Endothelial cell of hepatic sinusoid (primary cell): Measurements from ENCODE around the gene RET.

Experiments
- in situ Hi-C: cut with HindIII; loops from 2 replicates; pipeline ENCODE4 v1.10.0; 2017; ENCODE audit warnings: low sequenced_read_pairs

RET gene

GRCh38 chr10:43044448-43044921 lies 32.4 kb upstream of the RET start:
- in situ Hi-C loops, result no loop called here

- in situ Hi-C loops, result no loop called here
These were observed 31.8 kb upstream of the RET start for GRCh38 chr10:43044961-43045621.

- in situ Hi-C loops, result no loop called here
These were observed 31.1 kb upstream of the RET start for GRCh38 chr10:43045631-43046287.

GRCh38 chr10:43046288-43046991 lies 30.4 kb upstream of the RET start:
- in situ Hi-C loops, result no loop called here

GRCh38 chr10:43047288-43047970 lies 29.4 kb upstream of the RET start:
- in situ Hi-C loops, result no loop called here

- in situ Hi-C loops, result no loop called here
These were observed 28.4 kb upstream of the RET start for GRCh38 chr10:43048301-43049051.

- in situ Hi-C loops, result no loop called here
These were observed 27.8 kb upstream of the RET start for GRCh38 chr10:43049081-43049551.

- in situ Hi-C loops, result loop anchor here (5.0 to 25.0 kb wide), 2 partner anchors 47 to 163 kb away; no protein-coding TSS in a partner anchor
These were observed 26.9 kb upstream of the RET start for GRCh38 chr10:43050011-43050410.

- in situ Hi-C loops, result loop anchor here (5.0 to 25.0 kb wide), 2 partner anchors 43 to 167 kb away; no protein-coding TSS in a partner anchor
These were observed 23.0 kb upstream of the RET start for GRCh38 chr10:43053825-43054224.

- in situ Hi-C loops, result loop anchor here (5.0 to 25.0 kb wide), 2 partner anchors 43 to 167 kb away; no protein-coding TSS in a partner anchor
These were observed 22.3 kb upstream of the RET start for GRCh38 chr10:43054593-43054992.

GRCh38 chr10:43055217-43055616 lies 21.7 kb upstream of the RET start:
- in situ Hi-C loops, result loop anchor here (25.0 kb wide), 1 partner anchor 168 kb away; no protein-coding TSS in a partner anchor

- in situ Hi-C loops, result loop anchor here (25.0 kb wide), 1 partner anchor 169 kb away; no protein-coding TSS in a partner anchor
These were observed 20.8 kb upstream of the RET start for GRCh38 chr10:43055991-43056567.

- in situ Hi-C loops, result loop anchor here (25.0 kb wide), 1 partner anchor 169 kb away; no protein-coding TSS in a partner anchor
These were observed 20.3 kb upstream of the RET start for GRCh38 chr10:43056568-43057011.

GRCh38 chr10:43057231-43057711 lies 19.6 kb upstream of the RET start:
- in situ Hi-C loops, result loop anchor here (25.0 kb wide), 1 partner anchor 170 kb away; no protein-coding TSS in a partner anchor

GRCh38 chr10:43057831-43058340 lies 19.0 kb upstream of the RET start:
- in situ Hi-C loops, result loop anchor here (25.0 kb wide), 1 partner anchor 171 kb away; no protein-coding TSS in a partner anchor

GRCh38 chr10:43058716-43059335 lies 18.0 kb upstream of the RET start:
- in situ Hi-C loops, result loop anchor here (25.0 kb wide), 1 partner anchor 172 kb away; no protein-coding TSS in a partner anchor

GRCh38 chr10:43059336-43059720 lies 17.5 kb upstream of the RET start:
- in situ Hi-C loops, result loop anchor here (25.0 kb wide), 1 partner anchor 172 kb away; no protein-coding TSS in a partner anchor

GRCh38 chr10:43059828-43060227 lies 17.0 kb upstream of the RET start:
- in situ Hi-C loops, result loop anchor here (25.0 kb wide), 1 partner anchor 173 kb away; no protein-coding TSS in a partner anchor
